Panc1 (cell line): ENCODE measurements around the gene CCDC50.

ENCODE experiments used
- CTCF ChIP-seq: fragments of 450-650 bp; IDR thresholded peaks from 2 replicates; pipeline ENCODE4 v1.5.1; 2017; ENCODE audit warnings: mild to moderate bottlenecking
- POLR2AphosphoS5 ChIP-seq: IDR thresholded peaks from 2 replicates; pipeline ENCODE4 v1.6.1; 2012; ENCODE audit warnings: mild to moderate bottlenecking, low read depth, low read length, moderate library complexity
- SIN3A ChIP-seq: IDR thresholded peaks from 2 replicates; pipeline ENCODE4 v1.6.1; 2012; ENCODE audit warnings: low read depth, mild to moderate bottlenecking, low read length, moderate library complexity, borderline replicate concordance; ENCODE audit not compliant: insufficient read depth
- TCF7L2 ChIP-seq: IDR thresholded peaks from 2 replicates; pipeline ENCODE4 v1.6.1; 2011; ENCODE audit warnings: mild to moderate bottlenecking, low read depth, low read length, inconsistent platforms
- TF ChIP-seq, protein P1 (sequence below), 2 experiments: IDR thresholded peaks; 2 replicates each; pipeline ENCODE4 v1.6.1; 2011 to 2012; ENCODE audit warnings: low read depth in 2 of 2, control low read depth in 1 of 2, low read length in 1 of 2, mild to moderate bottlenecking in 1 of 2, moderate library complexity in 1 of 2; ENCODE audit not compliant: insufficient read depth in 1 of 2

- TF ChIP-seq CTCF (no peak), SIN3A (no peak), POLR2AphosphoS5 (no peak), TCF7L2 (no peak)
- TF ChIP-seq, protein P1, sequence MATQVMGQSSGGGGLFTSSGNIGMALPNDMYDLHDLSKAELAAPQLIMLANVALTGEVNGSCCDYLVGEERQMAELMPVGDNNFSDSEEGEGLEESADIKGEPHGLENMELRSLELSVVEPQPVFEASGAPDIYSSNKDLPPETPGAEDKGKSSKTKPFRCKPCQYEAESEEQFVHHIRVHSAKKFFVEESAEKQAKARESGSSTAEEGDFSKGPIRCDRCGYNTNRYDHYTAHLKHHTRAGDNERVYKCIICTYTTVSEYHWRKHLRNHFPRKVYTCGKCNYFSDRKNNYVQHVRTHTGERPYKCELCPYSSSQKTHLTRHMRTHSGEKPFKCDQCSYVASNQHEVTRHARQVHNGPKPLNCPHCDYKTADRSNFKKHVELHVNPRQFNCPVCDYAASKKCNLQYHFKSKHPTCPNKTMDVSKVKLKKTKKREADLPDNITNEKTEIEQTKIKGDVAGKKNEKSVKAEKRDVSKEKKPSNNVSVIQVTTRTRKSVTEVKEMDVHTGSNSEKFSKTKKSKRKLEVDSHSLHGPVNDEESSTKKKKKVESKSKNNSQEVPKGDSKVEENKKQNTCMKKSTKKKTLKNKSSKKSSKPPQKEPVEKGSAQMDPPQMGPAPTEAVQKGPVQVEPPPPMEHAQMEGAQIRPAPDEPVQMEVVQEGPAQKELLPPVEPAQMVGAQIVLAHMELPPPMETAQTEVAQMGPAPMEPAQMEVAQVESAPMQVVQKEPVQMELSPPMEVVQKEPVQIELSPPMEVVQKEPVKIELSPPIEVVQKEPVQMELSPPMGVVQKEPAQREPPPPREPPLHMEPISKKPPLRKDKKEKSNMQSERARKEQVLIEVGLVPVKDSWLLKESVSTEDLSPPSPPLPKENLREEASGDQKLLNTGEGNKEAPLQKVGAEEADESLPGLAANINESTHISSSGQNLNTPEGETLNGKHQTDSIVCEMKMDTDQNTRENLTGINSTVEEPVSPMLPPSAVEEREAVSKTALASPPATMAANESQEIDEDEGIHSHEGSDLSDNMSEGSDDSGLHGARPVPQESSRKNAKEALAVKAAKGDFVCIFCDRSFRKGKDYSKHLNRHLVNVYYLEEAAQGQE (IDR thresholded peaks at IDR 0.05; ENCODE audit: insufficient read depth in 1 of 2, low read depth in 2 of 2, low read length in 1 of 2): no peak
Observed at GRCh38 chr3:191444569-191444968, 115.4 kb downstream of the CCDC50 start.
